Smooth muscle cell (in vitro differentiated cells): ENCODE data around the gene NAV2. TPM values are rescaled to one million over a fixed set of nuclear protein-coding genes. Genes with fewer than 3 reads are reported as not detected.
A peak's percentile ranks its signal among the peaks of the same experiment; 100 is the strongest.

Source experiments
- DNase-seq: peaks from one replicate; lab custom pipeline; 2025; ENCODE audit not compliant: unreplicated experiment; lab: John Stamatoyannopoulos, UW
- H2AFZ ChIP-seq: fragments of 200-600 bp; sonication (generic); 2 replicates; pipeline ENCODE4 v1.6.0; 2016; ENCODE audit warnings: antibody characterized with exemption, low read depth, mild to moderate bottlenecking
- H3F3A ChIP-seq: fragments of 200-600 bp; sonication (generic); 2 replicates; pipeline ENCODE4 v1.6.0; 2017; ENCODE audit warnings: antibody characterized with exemption, low read depth
- H3K27ac ChIP-seq: fragments of 200-600 bp; sonication (generic); 2 replicates; pipeline ENCODE4 v1.5.1; 2016; ENCODE audit warnings: low read depth, mild to moderate bottlenecking
- H3K27me3 ChIP-seq: fragments of 200-600 bp; sonication (generic); 2 replicates; pipeline ENCODE4 v1.6.1; 2016; ENCODE audit warnings: low read depth, mild to moderate bottlenecking
- H3K36me3 ChIP-seq: fragments of 200-600 bp; sonication (generic); 2 replicates; pipeline ENCODE4 v1.5.1; 2016; ENCODE audit warnings: low read depth
- H3K4me1 ChIP-seq: fragments of 200-600 bp; sonication (generic); 2 replicates; pipeline ENCODE4 v1.5.1; 2016; ENCODE audit warnings: low read depth
- H3K4me2 ChIP-seq: fragments of 200-600 bp; sonication (generic); 2 replicates; pipeline ENCODE4 v1.6.0; 2016; ENCODE audit warnings: mild to moderate bottlenecking
- H3K4me3 ChIP-seq: fragments of 200-600 bp; sonication (generic); 2 replicates; pipeline ENCODE4 v1.5.1; 2016; ENCODE audit warnings: mild to moderate bottlenecking
- H3K79me2 ChIP-seq: fragments of 200-600 bp; sonication (generic); 2 replicates; pipeline ENCODE4 v1.6.0; 2016; ENCODE audit warnings: low read depth, mild to moderate bottlenecking
- H3K9ac ChIP-seq: fragments of 200-600 bp; sonication (generic); 2 replicates; pipeline ENCODE4 v1.6.0; 2016; ENCODE audit warnings: low read depth
- H3K9me3 ChIP-seq: fragments of 200-600 bp; sonication (generic); replicated peaks from 2 replicates; pipeline ENCODE4 v1.5.1; 2016; ENCODE audit warnings: low read depth
- H4K20me1 ChIP-seq: fragments of 200-600 bp; sonication (generic); 2 replicates; pipeline ENCODE4 v1.6.0; 2016; ENCODE audit warnings: low read depth
- WGBS: methylation state at CpG from one replicate; pipeline ENCODE4 v1.1.7; 2016; ENCODE audit warnings: low lambda C conversion rate; 5-methylcytosine and 5-hydroxymethylcytosine counted together
- polyA plus RNA-seq: library from polyadenylated mRNA; unstranded; fragments of >200 nt; fragmentation: Nextera tagmentation; extraction: Ambion mirVana; gene quantifications from 2 replicates; pipeline ENCODE4 v1.2.1, GENCODE V29; 2016
- total RNA-seq: library from RNA; depleted of rRNA; stranded (reverse); fragments of >200 nt; gene quantifications from 2 replicates; pipeline ENCODE4 v1.2.3, GENCODE V29; 2014
- TF ChIP-seq, protein P1 (sequence below): fragments of 200-600 bp; sonication (generic); IDR thresholded peaks from 2 replicates; pipeline ENCODE4 v1.5.1; 2017; ENCODE audit warnings: borderline replicate concordance, mild to moderate bottlenecking, antibody characterized with exemption; ENCODE audit not compliant: insufficient read depth, poor library complexity, severe bottlenecking

The NAV2 gene
- total and polyA plus RNA-seq, 2 experiments from 2014 or later = 14.1 to 67.5 TPM

DNA sequence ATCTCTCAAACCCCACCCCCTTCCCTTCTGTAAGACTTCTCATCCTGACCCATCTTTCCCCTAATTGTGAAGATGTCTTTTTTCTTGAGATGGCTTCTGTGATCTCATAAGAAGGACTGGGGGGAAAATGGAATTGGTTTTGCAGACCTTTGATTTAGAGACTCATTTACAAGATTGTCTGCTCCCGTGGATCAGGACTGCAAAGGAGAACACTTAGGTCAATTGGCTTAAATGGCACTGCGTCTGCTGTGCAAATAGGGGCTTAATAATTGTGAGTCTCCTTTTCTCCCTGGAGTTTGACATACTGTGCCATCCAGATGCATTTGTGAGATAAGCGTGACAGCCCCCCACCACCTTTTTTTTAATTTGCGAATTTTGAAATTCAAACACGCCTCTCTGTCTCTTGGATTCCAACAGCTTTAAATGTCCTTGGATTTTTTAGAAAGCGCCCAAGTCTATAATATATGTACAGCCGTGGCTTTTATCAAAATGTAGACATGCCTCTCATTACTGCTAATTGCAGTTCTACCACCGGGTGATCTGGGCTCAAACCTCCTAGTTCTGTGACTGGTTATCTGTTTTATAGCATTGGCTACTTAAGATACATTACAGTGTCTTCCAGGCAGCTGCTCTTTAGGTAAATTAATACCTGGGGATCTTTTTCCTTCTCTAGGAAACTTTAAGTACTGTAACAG lies 297.7 kb downstream of the NAV2 start:
- no peaks in the 10 kb centered on the region for H3K9me3 ChIP-seq
- H3K4me1 ChIP-seq = peaks cover 17% of the 10 kb centered on the region
- no peaks in the 10 kb centered on the region for H3K36me3 ChIP-seq
- TF ChIP-seq, protein P1, sequence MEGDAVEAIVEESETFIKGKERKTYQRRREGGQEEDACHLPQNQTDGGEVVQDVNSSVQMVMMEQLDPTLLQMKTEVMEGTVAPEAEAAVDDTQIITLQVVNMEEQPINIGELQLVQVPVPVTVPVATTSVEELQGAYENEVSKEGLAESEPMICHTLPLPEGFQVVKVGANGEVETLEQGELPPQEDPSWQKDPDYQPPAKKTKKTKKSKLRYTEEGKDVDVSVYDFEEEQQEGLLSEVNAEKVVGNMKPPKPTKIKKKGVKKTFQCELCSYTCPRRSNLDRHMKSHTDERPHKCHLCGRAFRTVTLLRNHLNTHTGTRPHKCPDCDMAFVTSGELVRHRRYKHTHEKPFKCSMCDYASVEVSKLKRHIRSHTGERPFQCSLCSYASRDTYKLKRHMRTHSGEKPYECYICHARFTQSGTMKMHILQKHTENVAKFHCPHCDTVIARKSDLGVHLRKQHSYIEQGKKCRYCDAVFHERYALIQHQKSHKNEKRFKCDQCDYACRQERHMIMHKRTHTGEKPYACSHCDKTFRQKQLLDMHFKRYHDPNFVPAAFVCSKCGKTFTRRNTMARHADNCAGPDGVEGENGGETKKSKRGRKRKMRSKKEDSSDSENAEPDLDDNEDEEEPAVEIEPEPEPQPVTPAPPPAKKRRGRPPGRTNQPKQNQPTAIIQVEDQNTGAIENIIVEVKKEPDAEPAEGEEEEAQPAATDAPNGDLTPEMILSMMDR = no peak
- no peak overlapping the region for H2AFZ ChIP-seq
- H3F3A ChIP-seq = peaks cover 4% of the 10 kb centered on the region
- 49% methylated on average over 8 of the region's 8 CpGs for WGBS
- no peaks in the 10 kb centered on the region for H4K20me1 ChIP-seq
- no peaks in the 10 kb centered on the region for H3K27me3 ChIP-seq
- peak overlapping the region; percentile 58 for H3K27ac ChIP-seq
- no peaks in the 10 kb centered on the region for H3K79me2 ChIP-seq
- peak overlapping the region; percentile 42 for H3K4me2 ChIP-seq
- no peak overlapping the region for H3K9ac ChIP-seq
- DNase-seq = no peak
- H3K4me3 ChIP-seq = no peak overlapping the region

DNA sequence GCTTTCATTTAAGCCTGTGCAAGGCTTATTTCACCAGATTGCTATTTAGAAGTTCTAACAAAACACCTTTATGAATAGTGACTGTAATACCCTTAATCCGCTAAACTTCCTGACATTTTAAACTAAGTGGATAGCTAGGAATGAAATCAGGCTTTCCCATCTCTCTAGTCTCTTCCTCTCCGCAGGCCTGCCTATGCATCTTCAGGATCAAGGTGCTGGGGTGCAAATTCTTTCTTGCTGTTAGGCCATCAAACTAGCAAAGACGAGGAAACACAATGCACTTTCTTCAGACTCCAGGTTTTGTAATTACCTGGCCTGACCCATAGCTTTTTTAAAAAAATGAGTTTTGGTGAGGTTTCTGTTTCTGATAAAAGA lies 298.2 kb downstream of the NAV2 start:
- TF ChIP-seq, protein P1 = no peak
- WGBS = 59% methylated on average over 3 of the region's 3 CpGs
- no peak overlapping the region for H3K9ac ChIP-seq
- H3K27ac ChIP-seq = peak overlapping the region; percentile 58
- peaks cover 4% of the 10 kb centered on the region for H3F3A ChIP-seq
- DNase-seq = no peak
- H3K4me2 ChIP-seq = peak overlapping the region; percentile 42
- H2AFZ ChIP-seq = no peak overlapping the region
- no peaks in the 10 kb centered on the region for H3K79me2 ChIP-seq
- H3K4me3 ChIP-seq = no peak overlapping the region
- H3K9me3 ChIP-seq = no peaks in the 10 kb centered on the region
- H3K27me3 ChIP-seq = no peaks in the 10 kb centered on the region
- H3K36me3 ChIP-seq = no peaks in the 10 kb centered on the region
- H3K4me1 ChIP-seq = peaks cover 17% of the 10 kb centered on the region
- H4K20me1 ChIP-seq = no peaks in the 10 kb centered on the region

DNA sequence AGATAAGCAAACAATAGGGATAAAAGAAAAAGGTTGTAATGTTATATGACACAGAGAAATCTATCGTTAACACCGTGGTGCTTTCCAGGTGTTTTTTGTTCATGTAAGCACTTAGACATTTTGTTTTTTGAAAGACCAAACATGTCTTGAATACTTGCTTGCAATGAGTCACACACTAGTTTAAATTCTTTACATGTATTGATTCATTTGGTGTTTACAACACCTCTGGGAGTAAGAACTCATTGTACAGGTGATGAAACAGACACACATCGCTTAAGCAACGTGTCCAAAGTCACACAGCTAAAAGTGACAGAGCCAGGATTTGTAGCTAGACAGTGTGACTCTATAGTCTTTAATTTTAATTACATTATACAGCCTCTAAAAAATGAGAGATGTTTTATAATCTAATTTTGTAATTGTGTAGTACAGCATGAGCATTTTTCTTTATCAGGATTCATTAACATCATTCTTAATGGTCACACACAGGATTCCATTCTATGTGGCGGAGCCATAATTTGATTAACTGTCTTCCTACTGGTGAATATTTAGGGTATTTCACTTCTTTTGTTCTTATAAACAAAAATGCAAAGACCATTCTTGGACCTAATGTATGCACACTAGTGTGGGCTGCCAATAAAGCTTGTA lies 298.8 kb downstream of the NAV2 start:
- Histone ChIP-seq H4K20me1 (no peaks in the 10 kb centered on the region), H3K4me3 (no peak overlapping the region), H3K9ac (no peak overlapping the region), H3K9me3 (no peaks in the 10 kb centered on the region), H3K27me3 (no peaks in the 10 kb centered on the region), H3K27ac (peak overlapping the region; percentile 58), H3F3A (peaks cover 4% of the 10 kb centered on the region), H2AFZ (no peak overlapping the region), H3K4me1 (peaks cover 17% of the 10 kb centered on the region), H3K4me2 (peak overlapping the region; percentile 42), H3K36me3 (no peaks in the 10 kb centered on the region), H3K79me2 (no peaks in the 10 kb centered on the region)
- 73% methylated on average over 5 of the region's 5 CpGs for WGBS
- TF ChIP-seq, protein P1 = no peak
- DNase-seq = no peak
